Gastrocnemius medialis (tissue), 4 donors: ENCODE results near the gene PTGDS. TPM values are rescaled to one million over a fixed set of nuclear protein-coding genes. Genes with fewer than 3 reads are reported as not detected.

ENCODE experiments used
- ATAC-seq, 2 donors: fragments of 150-250 bp; one replicate each; pipeline ENCODE4 v1.9.1; 2016
- DNase-seq, 2 donors: peaks; one replicate each; pipeline ENCODE4 v3.0.0-alpha.2; 2019
- H3K27ac ChIP-seq, 4 donors: fragments of 200-600 bp; sonication (generic); 1 replicate in 1 of 4; 2 replicates in 3 of 4; pipeline ENCODE4 v1.5.1; 2016 to 2018; ENCODE audit warnings: mild to moderate bottlenecking in 2 of 4, moderate library complexity in 1 of 4
- H3K27me3 ChIP-seq, 3 donors: fragments of 200-600 bp; sonication (generic) in 2 of 3; 1 replicate in 1 of 3; 2 replicates in 2 of 3; pipeline versions ENCODE4 v1.5.1 to v1.6.0; 2016 to 2019; ENCODE audit warnings: mild to moderate bottlenecking in 1 of 3, moderate library complexity in 1 of 3
- H3K36me3 ChIP-seq, 2 donors: fragments of 200-600 bp; sonication (generic) in 1 of 2; one replicate each; pipeline ENCODE4 v1.5.1; 2017 to 2018
- H3K4me1 ChIP-seq, 2 donors: fragments of 200-600 bp; sonication (generic) in 1 of 2; one replicate each; pipeline ENCODE4 v1.5.1; 2016 to 2017; ENCODE audit warnings: mild to moderate bottlenecking in 2 of 2
- H3K4me3 ChIP-seq, 4 donors: fragments of 200-600 bp; sonication (generic) in 3 of 4; 1 replicate in 1 of 4; 2 replicates in 3 of 4; pipeline ENCODE4 v1.5.1; 2016 to 2019; ENCODE audit warnings: mild to moderate bottlenecking in 2 of 4
- H3K9me3 ChIP-seq, 3 donors: fragments of 200-600 bp; sonication (generic) in 2 of 3; 1 replicate in 1 of 3; 2 replicates in 2 of 3; pipeline ENCODE4 v1.5.1; 2016 to 2019
- POLR2A ChIP-seq, 2 donors: fragments of 450-650 bp; IDR thresholded peaks; one replicate each; pipeline ENCODE4 v1.6.1; 2017; ENCODE audit warnings: antibody characterized with exemption in 2 of 2, mild to moderate bottlenecking in 2 of 2, moderate library complexity in 2 of 2
- in situ Hi-C, 4 donors: fragments of 200-750 bp; cut with MboI; loops; one replicate each; pipeline versions ENCODE4 v1.15.0 to v1.8.0; 2017; ENCODE audit warnings: low sequenced_read_pairs in 4 of 4
- intact Hi-C: fragments of 100-400 bp; cut with DNase I; formaldehyde crosslinking; loops from one replicate; pipeline ENCODE4 v1.15.1; 2023; ENCODE audit warnings: low total_unique reads
- total RNA-seq, 4 donors: library from RNA; depleted of rRNA; stranded (reverse); fragments of >200 nt; gene quantifications; one replicate each; pipeline versions ENCODE4 v1.1.0 to v1.2.3, GENCODE V29; 2016
- TF ChIP-seq, protein P1 (sequence below), 5 experiments: fragments of 450-650 bp in 3 of 5; fragments of 200-600 bp in 2 of 5; sonication (generic) in 2 of 5; IDR thresholded peaks in 4 of 5; conservative IDR thresholded peaks in 1 of 5; 1 replicate in 4 of 5; 2 replicates in 1 of 5; pipeline ENCODE4 v1.5.1; 2016 to 2019; ENCODE audit warnings: antibody characterized with exemption in 5 of 5, mild to moderate bottlenecking in 3 of 5, moderate library complexity in 3 of 5

PTGDS gene
- total RNA-seq, 4 donors from 2014 or later: 2.3 to 35.2 (median 27.0) TPM

- Histone ChIP-seq H3K27me3 (no peaks in the 10 kb centered on the region), H3K9me3 (no peaks in the 10 kb centered on the region), H3K4me3 (no peak overlapping the region), H3K4me1 (peaks cover 10 to 13% of the 10 kb centered on the region in 2 donors), H3K27ac (no peak overlapping the region), H3K36me3 (peaks cover 0 to 8% of the 10 kb centered on the region in 2 donors)
- DNase-seq: no peak
- in situ Hi-C loops (no loop called here), intact Hi-C loops (no loop called here)
- TF ChIP-seq, protein P1, sequence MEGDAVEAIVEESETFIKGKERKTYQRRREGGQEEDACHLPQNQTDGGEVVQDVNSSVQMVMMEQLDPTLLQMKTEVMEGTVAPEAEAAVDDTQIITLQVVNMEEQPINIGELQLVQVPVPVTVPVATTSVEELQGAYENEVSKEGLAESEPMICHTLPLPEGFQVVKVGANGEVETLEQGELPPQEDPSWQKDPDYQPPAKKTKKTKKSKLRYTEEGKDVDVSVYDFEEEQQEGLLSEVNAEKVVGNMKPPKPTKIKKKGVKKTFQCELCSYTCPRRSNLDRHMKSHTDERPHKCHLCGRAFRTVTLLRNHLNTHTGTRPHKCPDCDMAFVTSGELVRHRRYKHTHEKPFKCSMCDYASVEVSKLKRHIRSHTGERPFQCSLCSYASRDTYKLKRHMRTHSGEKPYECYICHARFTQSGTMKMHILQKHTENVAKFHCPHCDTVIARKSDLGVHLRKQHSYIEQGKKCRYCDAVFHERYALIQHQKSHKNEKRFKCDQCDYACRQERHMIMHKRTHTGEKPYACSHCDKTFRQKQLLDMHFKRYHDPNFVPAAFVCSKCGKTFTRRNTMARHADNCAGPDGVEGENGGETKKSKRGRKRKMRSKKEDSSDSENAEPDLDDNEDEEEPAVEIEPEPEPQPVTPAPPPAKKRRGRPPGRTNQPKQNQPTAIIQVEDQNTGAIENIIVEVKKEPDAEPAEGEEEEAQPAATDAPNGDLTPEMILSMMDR (IDR thresholded peaks at IDR 0.05 in 4 of 5, conservative IDR thresholded peaks at IDR 0.05 in 1 of 5): no peak
- no peak for TF ChIP-seq POLR2A (IDR thresholded peaks at IDR 0.05)
- no peak for ATAC-seq
Measured at GRCh38 chr9:137023157-137023556, 45.9 kb downstream of the PTGDS start.

GRCh38 chr9:137023583-137023991, 46.3 kb downstream of the PTGDS start:
- ATAC-seq (no peak), DNase-seq (no peak)
- Histone ChIP-seq H3K9me3 (no peaks in the 10 kb centered on the region), H3K27me3 (no peaks in the 10 kb centered on the region), H3K27ac (no peak overlapping the region), H3K36me3 (peaks cover 0 to 8% of the 10 kb centered on the region in 2 donors), H3K4me3 (no peak overlapping the region), H3K4me1 (peaks cover 12 to 16% of the 10 kb centered on the region in 2 donors)
- in situ Hi-C loops: no loop called here
- intact Hi-C loops: no loop called here
- TF ChIP-seq POLR2A (IDR thresholded peaks at IDR 0.05): no peak
- TF ChIP-seq, protein P1 (IDR thresholded peaks at IDR 0.05 in 4 of 5, conservative IDR thresholded peaks at IDR 0.05 in 1 of 5): no peak

DNA sequence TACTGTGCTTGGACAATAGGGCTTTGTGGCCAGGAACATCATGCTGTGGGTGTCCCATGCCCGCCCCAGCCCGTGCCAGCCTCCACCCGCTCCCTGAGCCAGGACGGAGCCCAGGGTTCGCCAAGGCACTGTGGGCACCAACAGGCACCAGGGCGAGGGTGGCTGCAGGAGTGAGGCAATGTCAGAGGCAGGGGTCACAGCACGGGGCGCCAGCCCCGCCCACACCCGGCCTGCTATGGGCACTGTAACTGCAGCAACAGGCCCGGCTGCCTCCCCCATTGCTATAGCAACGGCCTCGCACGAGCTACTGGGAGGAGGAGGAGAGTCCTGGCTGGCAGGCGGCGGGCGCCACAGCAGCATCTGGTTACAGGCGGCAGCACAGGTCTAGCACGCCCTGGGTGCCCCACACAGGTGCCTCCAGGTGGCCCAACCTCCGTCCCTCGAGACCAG, 48.2 kb downstream of the PTGDS start:
- H3K27me3 ChIP-seq: no peaks in the 10 kb centered on the region
- intact Hi-C loops (loop anchor here (5.0 kb wide), 1 partner anchor 178 kb away; the partner anchor contains the start of gene PHPT1), in situ Hi-C loops (no loop called here)
- ATAC-seq: no peak
- DNase-seq: no peak
- TF ChIP-seq POLR2A (IDR thresholded peaks at IDR 0.05): no peak
- peaks cover 0 to 8% of the 10 kb centered on the region in 2 donors for H3K36me3 ChIP-seq
- peaks cover 20 to 23% of the 10 kb centered on the region in 2 donors for H3K4me1 ChIP-seq
- H3K9me3 ChIP-seq: no peaks in the 10 kb centered on the region
- no peak overlapping the region for H3K4me3 ChIP-seq
- H3K27ac ChIP-seq: no peak overlapping the region

GRCh38 chr9:137026384-137026783, 49.1 kb downstream of the PTGDS start:
- Histone ChIP-seq H3K9me3 (no peaks in the 10 kb centered on the region), H3K4me3 (no peak overlapping the region), H3K4me1 (peaks cover 20 to 23% of the 10 kb centered on the region in 2 donors), H3K27ac (no peak overlapping the region), H3K27me3 (no peaks in the 10 kb centered on the region), H3K36me3 (peaks cover 0 to under 1% of the 10 kb centered on the region in 2 donors)
- intact Hi-C loops (loop anchor here (5.0 kb wide), 1 partner anchor 179 kb away; the partner anchor contains the start of gene PHPT1), in situ Hi-C loops (no loop called here)
- DNase-seq (no peak), ATAC-seq (no peak)
- TF ChIP-seq, protein P1 (IDR thresholded peaks at IDR 0.05 in 4 of 5, conservative IDR thresholded peaks at IDR 0.05 in 1 of 5): no peak
- no peak for TF ChIP-seq POLR2A (IDR thresholded peaks at IDR 0.05)

DNA sequence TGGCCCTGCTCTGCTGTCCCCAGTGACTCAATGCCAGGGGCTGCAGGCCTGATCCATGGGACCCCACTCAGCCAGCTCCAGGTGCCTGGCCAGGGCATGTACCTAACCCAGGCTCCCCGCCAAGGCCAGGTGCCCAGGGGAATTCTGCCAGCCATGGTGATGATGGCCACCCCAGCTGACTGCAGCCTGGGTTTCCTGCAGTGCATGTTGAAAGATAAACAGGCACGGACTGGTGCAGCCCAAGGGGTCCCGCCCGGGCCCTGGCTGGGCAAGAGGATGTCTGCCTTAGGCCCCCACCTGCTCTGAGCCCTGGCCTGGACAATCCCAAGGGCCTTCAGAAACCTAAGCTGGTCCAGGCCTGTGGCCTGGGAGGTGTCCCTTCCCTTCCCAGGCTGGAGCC, 49.5 kb downstream of the PTGDS start:
- DNase-seq (no peak), ATAC-seq (no peak)
- Histone ChIP-seq H3K4me3 (peak overlapping the region in 3 of 4 donors; percentile 62 to 66 (median 62)), H3K4me1 (peaks cover 20 to 23% of the 10 kb centered on the region in 2 donors), H3K36me3 (no peaks in the 10 kb centered on the region), H3K27me3 (no peaks in the 10 kb centered on the region), H3K9me3 (no peaks in the 10 kb centered on the region), H3K27ac (no peak overlapping the region)
- in situ Hi-C loops (no loop called here), intact Hi-C loops (loop anchor here (5.0 kb wide), 1 partner anchor 180 kb away; the partner anchor contains the start of gene PHPT1)
- TF ChIP-seq POLR2A (IDR thresholded peaks at IDR 0.05): no peak
- TF ChIP-seq, protein P1 (IDR thresholded peaks at IDR 0.05 in 4 of 5, conservative IDR thresholded peaks at IDR 0.05 in 1 of 5): no peak
